GM23338 (cell line): ENCODE data around the gene SNORC. TPM values are rescaled to one million over a fixed set of nuclear protein-coding genes. Genes with fewer than 3 reads are reported as not detected.

ENCODE experiments used
- ATAC-seq: fragments of 200-7000 bp; cut with Tn5 transposase; 3 replicates; pipeline ENCODE4 v1.9.1; 2020
- DNase-seq: peaks from one replicate; pipeline ENCODE4 v3.0.0-alpha.2; 2015; ENCODE audit warnings: low spot score
- H2AFZ ChIP-seq: fragments of 200-600 bp; sonication (generic); 2 replicates; pipeline ENCODE4 v1.8.0; 2016; ENCODE audit warnings: antibody characterized with exemption, mild to moderate bottlenecking, moderate library complexity
- H3F3A ChIP-seq: fragments of 200-600 bp; sonication (generic); replicated peaks from 2 replicates; pipeline ENCODE4 v1.8.0; 2017; ENCODE audit warnings: antibody characterized with exemption, mixed run types, low read depth
- H3K27ac ChIP-seq: fragments of 200-600 bp; sonication (generic); 2 replicates; pipeline ENCODE4 v1.6.1; 2016; ENCODE audit warnings: low read depth
- H3K27me3 ChIP-seq: fragments of 200-600 bp; sonication (generic); 2 replicates; pipeline ENCODE4 v1.8.0; 2016; ENCODE audit warnings: mild to moderate bottlenecking, mixed run types, moderate library complexity; ENCODE audit not compliant: insufficient read depth
- H3K36me3 ChIP-seq: fragments of 200-600 bp; sonication (generic); 2 replicates; pipeline ENCODE4 v1.8.0; 2016; ENCODE audit warnings: mild to moderate bottlenecking; ENCODE audit not compliant: insufficient read depth
- H3K4me1 ChIP-seq: fragments of 200-600 bp; sonication (generic); 2 replicates; pipeline ENCODE4 v1.8.0; 2016; ENCODE audit warnings: mild to moderate bottlenecking, moderate library complexity; ENCODE audit not compliant: insufficient read depth
- H3K4me2 ChIP-seq: fragments of 200-600 bp; sonication (generic); 2 replicates; pipeline ENCODE4 v1.7.1; 2017; ENCODE audit warnings: mixed run types
- H3K4me3 ChIP-seq: fragments of 200-600 bp; sonication (generic); 2 replicates; pipeline ENCODE4 v1.6.1; 2016; ENCODE audit warnings: mixed run types
- H3K79me2 ChIP-seq: fragments of 200-600 bp; sonication (generic); replicated peaks from 2 replicates; pipeline ENCODE4 v1.8.0; 2017; ENCODE audit warnings: mild to moderate bottlenecking; ENCODE audit not compliant: insufficient read depth
- H3K9me2 ChIP-seq: fragments of 200-600 bp; sonication (generic); 2 replicates; pipeline ENCODE4 v1.8.0; 2017; ENCODE audit not compliant: insufficient read depth
- H4K20me1 ChIP-seq: fragments of 200-600 bp; sonication (generic); replicated peaks from 2 replicates; pipeline ENCODE4 v1.8.0; 2017; ENCODE audit warnings: mild to moderate bottlenecking; ENCODE audit not compliant: insufficient read depth
- H3K27ac Mint-ChIP-seq: 2 replicates; pipeline ENCODE4 v1.8.0; 2020; ENCODE audit warnings: inconsistent platforms, mild to moderate bottlenecking, moderate library complexity, mixed read lengths
- H3K27me3 Mint-ChIP-seq: 3 replicates; pipeline ENCODE4 v1.8.0; 2022; ENCODE audit warnings: low read depth, mild to moderate bottlenecking, moderate library complexity, mixed read lengths, inconsistent platforms; ENCODE audit not compliant: insufficient read depth, poor library complexity
- H3K36me3 Mint-ChIP-seq: 3 replicates; pipeline ENCODE4 v1.8.0; 2021; ENCODE audit warnings: low read depth, mild to moderate bottlenecking, inconsistent platforms, moderate library complexity, mixed read lengths
- H3K4me1 Mint-ChIP-seq: 3 replicates; pipeline ENCODE4 v1.8.0; 2020; ENCODE audit warnings: mild to moderate bottlenecking, inconsistent platforms, mixed read lengths
- H3K4me3 Mint-ChIP-seq: 3 replicates; pipeline ENCODE4 v1.8.0; 2021; ENCODE audit warnings: moderate library complexity, mild to moderate bottlenecking, inconsistent platforms, mixed read lengths
- H3K9me3 Mint-ChIP-seq: 3 replicates; pipeline ENCODE4 v1.8.0; 2020; ENCODE audit warnings: moderate library complexity, mild to moderate bottlenecking, inconsistent platforms, mixed read lengths
- CREB1 ChIP-seq: fragments of 250-450 bp; sonication (Bioruptor Pico); IDR thresholded peaks from 2 replicates; pipeline ENCODE4 v1.5.0; 2020; ENCODE audit warnings: low read depth, mild to moderate bottlenecking, moderate library complexity
- EZH2 ChIP-seq: fragments of 200-600 bp; sonication (generic); IDR thresholded peaks from one replicate; pipeline ENCODE4 v1.8.0; 2017; ENCODE audit warnings: antibody characterized with exemption, mild to moderate bottlenecking, low read depth; ENCODE audit not compliant: unreplicated experiment
- EZH2phosphoT487 ChIP-seq: fragments of 200-600 bp; sonication (generic); IDR thresholded peaks from one replicate; pipeline ENCODE4 v1.8.1; 2018; ENCODE audit warnings: antibody characterized with exemption; ENCODE audit not compliant: unreplicated experiment
- JUNB ChIP-seq: IDR thresholded peaks from one replicate; pipeline ENCODE4 v1.6.1; 2016; ENCODE audit warnings: antibody characterized with exemption; ENCODE audit not compliant: unreplicated experiment
- NANOG ChIP-seq: IDR thresholded peaks from 2 replicates; pipeline ENCODE4 v1.6.1; 2016; ENCODE audit warnings: antibody characterized with exemption, borderline replicate concordance
- POLR2AphosphoS5 ChIP-seq: IDR thresholded peaks from 2 replicates; pipeline ENCODE4 v1.6.1; 2016; ENCODE audit warnings: antibody characterized with exemption, low read depth
- REST ChIP-seq: IDR thresholded peaks from one replicate; pipeline ENCODE4 v1.6.1; 2018; ENCODE audit warnings: antibody characterized with exemption; ENCODE audit not compliant: unreplicated experiment
- STAT1 ChIP-seq: IDR thresholded peaks from one replicate; pipeline ENCODE4 v1.6.1; 2016; ENCODE audit warnings: antibody characterized with exemption; ENCODE audit not compliant: unreplicated experiment
- ZNF114 ChIP-seq: fragments of 250-450 bp; sonication (Bioruptor Pico); IDR thresholded peaks from 2 replicates; pipeline ENCODE4 v1.5.0; 2020; ENCODE audit warnings: mild to moderate bottlenecking, moderate library complexity
- ZNF331 ChIP-seq: fragments of 250-450 bp; sonication (Bioruptor Pico); IDR thresholded peaks from 2 replicates; pipeline ENCODE4 v1.5.0; 2020; ENCODE audit warnings: low read depth, mild to moderate bottlenecking, moderate library complexity
- polyA plus RNA-seq: library from polyadenylated mRNA; unstranded; fragments of >200 nt; fragmentation: Nextera tagmentation; extraction: Ambion mirVana; gene quantifications from 2 replicates; pipeline ENCODE4 v1.2.1, GENCODE V29; 2016
- total RNA-seq: library from RNA; depleted of rRNA; stranded (reverse); fragments of >200 nt; shearing (Covaris generic); gene quantifications from 2 replicates; pipeline ENCODE4 v1.2.3, GENCODE V29; 2014
- TF ChIP-seq, protein P1 (sequence below), 2 experiments: fragments of 200-600 bp in 1 of 2; sonication (generic) in 1 of 2; conservative IDR thresholded peaks; 2 replicates each; pipeline versions ENCODE4 v1.5.1 to v1.6.1; 2016 to 2017; ENCODE audit warnings: antibody characterized with exemption in 2 of 2, low read depth in 2 of 2, mild to moderate bottlenecking in 2 of 2, moderate library complexity in 1 of 2
- TF ChIP-seq, protein P2 (sequence below): IDR thresholded peaks from 2 replicates; pipeline ENCODE4 v1.6.1; 2016; ENCODE audit warnings: antibody characterized with exemption

SNORC gene
- total and polyA plus RNA-seq, 2 experiments from 2014 or later = 0.80 to 1.6 TPM

GRCh38 chr2:232854082-232854481 lies 16.0 kb upstream of the SNORC start (continued):
- TF ChIP-seq EZH2phosphoT487 = no peak
- TF ChIP-seq CREB1 (CRISPR knock-in tag) = no peak
- TF ChIP-seq, protein P1, sequence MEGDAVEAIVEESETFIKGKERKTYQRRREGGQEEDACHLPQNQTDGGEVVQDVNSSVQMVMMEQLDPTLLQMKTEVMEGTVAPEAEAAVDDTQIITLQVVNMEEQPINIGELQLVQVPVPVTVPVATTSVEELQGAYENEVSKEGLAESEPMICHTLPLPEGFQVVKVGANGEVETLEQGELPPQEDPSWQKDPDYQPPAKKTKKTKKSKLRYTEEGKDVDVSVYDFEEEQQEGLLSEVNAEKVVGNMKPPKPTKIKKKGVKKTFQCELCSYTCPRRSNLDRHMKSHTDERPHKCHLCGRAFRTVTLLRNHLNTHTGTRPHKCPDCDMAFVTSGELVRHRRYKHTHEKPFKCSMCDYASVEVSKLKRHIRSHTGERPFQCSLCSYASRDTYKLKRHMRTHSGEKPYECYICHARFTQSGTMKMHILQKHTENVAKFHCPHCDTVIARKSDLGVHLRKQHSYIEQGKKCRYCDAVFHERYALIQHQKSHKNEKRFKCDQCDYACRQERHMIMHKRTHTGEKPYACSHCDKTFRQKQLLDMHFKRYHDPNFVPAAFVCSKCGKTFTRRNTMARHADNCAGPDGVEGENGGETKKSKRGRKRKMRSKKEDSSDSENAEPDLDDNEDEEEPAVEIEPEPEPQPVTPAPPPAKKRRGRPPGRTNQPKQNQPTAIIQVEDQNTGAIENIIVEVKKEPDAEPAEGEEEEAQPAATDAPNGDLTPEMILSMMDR (conservative IDR thresholded peaks at IDR 0.05; ENCODE audit: low read depth in 2 of 2) = no peak

DNA sequence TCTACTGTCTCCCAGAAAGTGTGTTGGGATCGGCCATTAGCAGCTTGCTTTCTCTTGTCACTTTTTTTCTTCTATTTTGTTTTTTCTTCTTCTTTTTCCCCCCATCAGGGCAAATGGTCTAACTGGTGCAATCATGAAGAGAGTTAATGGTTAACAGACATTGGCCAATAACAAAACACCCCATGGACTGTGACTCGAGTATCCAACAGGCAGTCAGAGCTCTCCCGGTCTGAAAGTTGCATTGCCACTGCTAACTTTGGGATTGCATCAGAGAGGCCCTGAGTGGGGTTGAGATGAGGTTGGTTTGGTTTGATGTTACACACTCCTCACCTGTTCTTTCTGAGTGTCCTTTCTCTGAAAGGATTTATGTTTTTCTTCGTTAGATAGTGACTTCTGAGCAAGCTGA lies 12.9 kb upstream of the SNORC start:
- no peak overlapping the region for H3K4me3 Mint-ChIP-seq
- H3K27ac ChIP-seq = no peak overlapping the region
- DNase-seq (no peak), ATAC-seq (no peak)
- peaks cover 7% of the 10 kb centered on the region for H3K27me3 Mint-ChIP-seq
- H3K4me1 ChIP-seq = no peaks in the 10 kb centered on the region
- H3K27me3 ChIP-seq = no peaks in the 10 kb centered on the region
- H3K4me3 ChIP-seq = no peak overlapping the region
- H3K36me3 Mint-ChIP-seq = peaks cover 41% of the 10 kb centered on the region
- no peaks in the 10 kb centered on the region for H3K9me2 ChIP-seq
- H3K9me3 Mint-ChIP-seq = no peaks in the 10 kb centered on the region
- H4K20me1 ChIP-seq = no peaks in the 10 kb centered on the region; the same call in 1 of the 2 replicates
- H2AFZ ChIP-seq = no peak overlapping the region
- no peaks in the 10 kb centered on the region for H3K79me2 ChIP-seq
- H3K4me1 Mint-ChIP-seq = no peaks in the 10 kb centered on the region
- H3K27ac Mint-ChIP-seq = no peak overlapping the region
- no peaks in the 10 kb centered on the region for H3F3A ChIP-seq
- peaks cover 26% of the 10 kb centered on the region for H3K36me3 ChIP-seq
- no peak overlapping the region for H3K4me2 ChIP-seq
- TF ChIP-seq JUNB (no peak), ZNF331 (CRISPR knock-in tag) (no peak), CREB1 (CRISPR knock-in tag) (no peak), NANOG (no peak), EZH2phosphoT487 (no peak), EZH2 (no peak), STAT1 (no peak), REST (no peak), POLR2AphosphoS5 (no peak), ZNF114 (CRISPR knock-in tag) (no peak)
- TF ChIP-seq, protein P1 (conservative IDR thresholded peaks at IDR 0.05; ENCODE audit: low read depth in 2 of 2) = no peak
- TF ChIP-seq, protein P2, sequence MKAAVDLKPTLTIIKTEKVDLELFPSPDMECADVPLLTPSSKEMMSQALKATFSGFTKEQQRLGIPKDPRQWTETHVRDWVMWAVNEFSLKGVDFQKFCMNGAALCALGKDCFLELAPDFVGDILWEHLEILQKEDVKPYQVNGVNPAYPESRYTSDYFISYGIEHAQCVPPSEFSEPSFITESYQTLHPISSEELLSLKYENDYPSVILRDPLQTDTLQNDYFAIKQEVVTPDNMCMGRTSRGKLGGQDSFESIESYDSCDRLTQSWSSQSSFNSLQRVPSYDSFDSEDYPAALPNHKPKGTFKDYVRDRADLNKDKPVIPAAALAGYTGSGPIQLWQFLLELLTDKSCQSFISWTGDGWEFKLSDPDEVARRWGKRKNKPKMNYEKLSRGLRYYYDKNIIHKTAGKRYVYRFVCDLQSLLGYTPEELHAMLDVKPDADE = no peak
